ENCODE results near the gene EMID1.

DNA sequence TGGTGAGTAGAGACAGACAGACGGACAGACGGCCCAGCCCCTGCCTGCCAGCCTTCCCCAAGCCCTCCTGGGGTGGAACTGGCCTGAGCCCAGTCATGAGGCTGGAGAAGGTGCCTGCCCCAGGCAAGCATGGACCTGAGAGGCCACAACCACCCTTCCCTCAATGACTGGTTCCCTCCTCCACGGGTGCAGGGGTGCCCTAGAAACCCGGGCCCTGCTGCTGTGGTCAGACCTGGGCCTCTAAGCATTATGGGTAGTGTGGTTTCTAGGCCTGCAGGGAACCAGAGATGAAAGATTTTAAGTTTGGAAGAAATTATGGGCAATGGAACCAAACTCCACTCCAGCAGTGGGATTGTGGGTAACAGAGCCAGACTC is 48.6 kb downstream of the EMID1 start:
- TF ChIP-seq, protein P1, sequence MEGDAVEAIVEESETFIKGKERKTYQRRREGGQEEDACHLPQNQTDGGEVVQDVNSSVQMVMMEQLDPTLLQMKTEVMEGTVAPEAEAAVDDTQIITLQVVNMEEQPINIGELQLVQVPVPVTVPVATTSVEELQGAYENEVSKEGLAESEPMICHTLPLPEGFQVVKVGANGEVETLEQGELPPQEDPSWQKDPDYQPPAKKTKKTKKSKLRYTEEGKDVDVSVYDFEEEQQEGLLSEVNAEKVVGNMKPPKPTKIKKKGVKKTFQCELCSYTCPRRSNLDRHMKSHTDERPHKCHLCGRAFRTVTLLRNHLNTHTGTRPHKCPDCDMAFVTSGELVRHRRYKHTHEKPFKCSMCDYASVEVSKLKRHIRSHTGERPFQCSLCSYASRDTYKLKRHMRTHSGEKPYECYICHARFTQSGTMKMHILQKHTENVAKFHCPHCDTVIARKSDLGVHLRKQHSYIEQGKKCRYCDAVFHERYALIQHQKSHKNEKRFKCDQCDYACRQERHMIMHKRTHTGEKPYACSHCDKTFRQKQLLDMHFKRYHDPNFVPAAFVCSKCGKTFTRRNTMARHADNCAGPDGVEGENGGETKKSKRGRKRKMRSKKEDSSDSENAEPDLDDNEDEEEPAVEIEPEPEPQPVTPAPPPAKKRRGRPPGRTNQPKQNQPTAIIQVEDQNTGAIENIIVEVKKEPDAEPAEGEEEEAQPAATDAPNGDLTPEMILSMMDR (IDR thresholded peaks at IDR 0.05 in 4 of 5, conservative IDR thresholded peaks at IDR 0.05 in 1 of 5), result no peak
- no peak for TF ChIP-seq POLR2A (IDR thresholded peaks at IDR 0.05)
